Measurements from ENCODE around the gene CNTN5.
"Not testable (repeated sequence)": the region's sequence is repeated elsewhere in the genome, so short reads cannot be mapped to it uniquely, and the experiment has no call there.

CNTN5 gene

DNA sequence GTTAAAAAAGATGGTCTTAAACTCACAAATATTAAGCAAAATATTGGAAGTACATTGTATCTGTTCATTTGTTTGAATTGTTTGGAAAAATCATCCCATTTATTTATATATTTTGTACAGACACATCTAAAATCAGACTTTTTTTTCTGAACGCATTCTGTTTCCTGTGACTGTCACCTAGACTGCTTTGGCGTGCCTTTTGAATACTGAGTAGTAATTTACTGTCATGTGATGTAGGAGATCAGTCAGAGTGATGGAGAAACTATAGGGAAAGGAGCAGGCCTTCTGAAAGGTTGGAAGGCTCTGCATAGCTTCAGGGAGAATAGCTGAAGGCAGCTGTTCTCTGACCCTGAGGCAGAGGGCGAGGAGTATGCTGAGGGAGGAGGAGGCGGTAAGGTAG lies 1214.3 kb downstream of the CNTN5 start:
- TF ChIP-seq, protein P1, sequence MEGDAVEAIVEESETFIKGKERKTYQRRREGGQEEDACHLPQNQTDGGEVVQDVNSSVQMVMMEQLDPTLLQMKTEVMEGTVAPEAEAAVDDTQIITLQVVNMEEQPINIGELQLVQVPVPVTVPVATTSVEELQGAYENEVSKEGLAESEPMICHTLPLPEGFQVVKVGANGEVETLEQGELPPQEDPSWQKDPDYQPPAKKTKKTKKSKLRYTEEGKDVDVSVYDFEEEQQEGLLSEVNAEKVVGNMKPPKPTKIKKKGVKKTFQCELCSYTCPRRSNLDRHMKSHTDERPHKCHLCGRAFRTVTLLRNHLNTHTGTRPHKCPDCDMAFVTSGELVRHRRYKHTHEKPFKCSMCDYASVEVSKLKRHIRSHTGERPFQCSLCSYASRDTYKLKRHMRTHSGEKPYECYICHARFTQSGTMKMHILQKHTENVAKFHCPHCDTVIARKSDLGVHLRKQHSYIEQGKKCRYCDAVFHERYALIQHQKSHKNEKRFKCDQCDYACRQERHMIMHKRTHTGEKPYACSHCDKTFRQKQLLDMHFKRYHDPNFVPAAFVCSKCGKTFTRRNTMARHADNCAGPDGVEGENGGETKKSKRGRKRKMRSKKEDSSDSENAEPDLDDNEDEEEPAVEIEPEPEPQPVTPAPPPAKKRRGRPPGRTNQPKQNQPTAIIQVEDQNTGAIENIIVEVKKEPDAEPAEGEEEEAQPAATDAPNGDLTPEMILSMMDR (conservative IDR thresholded peaks at IDR 0.05; ENCODE audit: low read length), result no peak
- no peak overlapping the region for H3K4me3 ChIP-seq (ENCODE audit: low read length)
- DNase-seq (ENCODE audit: low read depth), result no peak

DNA sequence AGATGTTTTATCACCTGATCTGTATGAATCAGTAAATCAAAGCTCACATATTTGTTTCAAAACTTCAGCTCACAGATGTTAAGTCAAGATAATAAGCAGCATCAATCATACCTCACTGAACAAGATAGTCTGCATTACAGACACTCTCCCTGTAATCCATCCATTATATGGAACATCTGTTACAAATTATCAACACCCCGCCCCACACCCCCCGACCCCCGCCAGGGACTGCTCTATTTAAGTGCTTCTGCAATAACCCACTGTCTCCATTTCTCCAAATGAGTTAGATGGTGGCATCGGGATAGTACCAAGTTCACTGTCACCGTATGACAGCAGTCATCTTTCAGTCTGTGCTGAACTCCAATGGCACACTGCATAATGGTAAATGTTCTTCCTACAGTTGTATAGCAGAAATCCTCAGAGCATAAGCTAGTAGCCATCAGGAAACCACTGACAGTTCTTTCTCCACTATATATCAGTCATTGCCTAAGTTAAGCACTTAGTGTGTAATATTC lies 1219.3 kb downstream of the CNTN5 start:
- no peak overlapping the region for H3K4me3 ChIP-seq (ENCODE audit: low read length)
- TF ChIP-seq, protein P1 (conservative IDR thresholded peaks at IDR 0.05; ENCODE audit: low read length), result no peak
- no peak for DNase-seq (ENCODE audit: low read depth)

DNA sequence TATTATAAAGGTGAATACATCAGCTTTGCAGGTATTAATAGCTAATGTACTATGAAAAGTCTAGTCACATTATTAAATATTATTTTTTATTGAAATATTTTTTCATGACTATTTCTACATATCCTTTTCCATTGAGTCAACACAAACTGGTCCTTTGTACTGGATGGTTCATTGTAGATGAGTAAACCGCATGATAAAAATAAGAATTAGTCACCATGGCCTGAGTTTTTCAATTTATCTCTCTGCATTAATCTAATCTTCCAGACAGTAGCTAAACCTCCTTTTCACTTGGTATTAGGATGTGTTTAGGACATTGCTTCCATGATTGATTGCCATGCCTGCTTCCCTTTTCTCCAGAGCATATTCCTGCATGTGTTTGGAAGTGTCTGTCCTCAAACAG lies 1227.0 kb downstream of the CNTN5 start:
- TF ChIP-seq, protein P1 (conservative IDR thresholded peaks at IDR 0.05; ENCODE audit: low read length), result no peak
- no peak overlapping the region for H3K4me3 ChIP-seq (ENCODE audit: low read length)
- DNase-seq (ENCODE audit: low read depth), result no peak

DNA sequence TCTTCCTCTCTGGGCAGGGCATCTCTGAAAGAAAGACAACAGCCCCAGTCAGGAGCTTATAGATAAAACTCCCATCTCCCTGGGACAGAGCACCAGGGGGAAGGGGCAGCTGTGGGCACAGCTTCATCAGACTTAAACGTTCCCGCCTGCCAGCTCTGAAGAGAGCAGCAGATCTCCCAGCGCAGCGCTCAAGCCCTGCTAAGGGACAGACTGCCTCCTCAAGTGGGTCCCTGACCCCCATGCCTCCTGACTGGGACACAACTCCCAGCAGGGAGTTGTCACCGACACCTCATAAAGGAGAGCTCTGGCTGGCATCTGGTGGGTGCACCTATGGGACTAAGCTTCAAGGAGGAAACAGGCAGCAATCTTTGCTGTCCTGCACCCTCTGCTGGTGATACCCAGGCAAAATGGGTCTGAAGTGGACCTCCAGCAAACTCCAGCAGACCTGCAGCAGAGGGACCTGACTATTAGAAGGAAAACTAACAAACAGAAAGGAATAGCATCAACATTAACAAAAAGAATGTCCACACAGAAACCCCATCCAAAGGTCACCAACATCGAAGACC lies 1236.6 kb downstream of the CNTN5 start:
- H3K4me3 ChIP-seq (ENCODE audit: low read length); DNase-seq (ENCODE audit: low read depth): not testable (repeated sequence)

DNA sequence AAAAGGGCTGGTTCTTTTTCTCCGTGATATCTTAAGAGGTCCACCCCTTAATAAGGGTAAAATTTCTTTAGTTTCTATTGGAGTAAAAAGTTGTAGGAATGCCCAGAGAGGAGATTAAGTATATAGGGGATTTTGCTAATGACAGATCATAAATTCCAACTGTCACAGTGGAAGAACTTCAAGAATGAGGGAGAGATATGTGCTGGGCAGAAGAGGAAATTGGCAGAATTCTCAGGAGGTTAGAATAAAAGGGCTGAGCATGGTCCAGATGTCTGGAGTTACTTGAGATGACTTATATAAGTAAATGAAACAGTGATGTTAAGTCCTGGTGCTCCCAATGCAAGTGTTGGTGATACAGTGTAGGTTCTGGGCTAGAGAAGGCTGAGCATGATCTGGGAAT lies 1248.8 kb downstream of the CNTN5 start:
- no peak for DNase-seq (ENCODE audit: low read depth)
- no peak overlapping the region for H3K4me3 ChIP-seq (ENCODE audit: low read length)
- TF ChIP-seq, protein P1 (conservative IDR thresholded peaks at IDR 0.05; ENCODE audit: low read length), result no peak

DNA sequence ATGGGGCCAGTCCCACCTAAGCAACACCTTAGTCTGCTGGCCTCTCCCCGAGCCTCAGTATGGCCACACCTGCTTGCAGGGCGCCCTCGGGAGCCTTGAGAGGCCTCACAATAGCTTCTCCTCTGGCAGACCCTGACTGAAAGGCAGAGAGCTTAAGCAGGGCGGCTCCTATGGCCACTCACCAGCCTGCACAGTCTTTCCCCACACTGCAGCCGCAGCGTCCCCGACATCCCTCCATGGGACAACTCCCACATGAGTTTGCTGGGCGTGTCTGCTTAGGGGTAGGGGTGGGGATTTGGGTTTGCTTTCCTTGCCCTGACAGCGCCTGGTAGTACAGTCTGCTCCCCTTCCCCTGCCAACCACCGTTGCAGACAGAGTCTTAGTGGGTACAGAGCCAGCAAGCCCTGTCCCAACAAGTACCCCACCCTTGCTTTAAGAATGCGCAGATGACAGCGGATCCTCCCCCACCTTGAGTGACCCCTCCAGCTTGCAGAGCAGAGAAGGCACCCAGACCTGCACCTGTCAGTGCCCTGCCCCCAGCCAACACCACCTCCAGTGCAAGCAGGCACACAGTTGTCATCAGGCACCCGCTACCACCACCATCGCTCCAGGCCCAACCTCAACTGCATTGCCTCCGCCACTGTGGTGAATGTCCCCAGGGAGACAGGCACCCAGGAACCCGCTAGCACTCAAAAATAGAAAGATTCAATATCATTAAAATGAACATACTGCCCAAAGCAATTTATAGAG lies 1252.5 kb downstream of the CNTN5 start:
- no peak overlapping the region for H3K4me3 ChIP-seq (ENCODE audit: low read length)
- TF ChIP-seq, protein P1 (conservative IDR thresholded peaks at IDR 0.05; ENCODE audit: low read length), result no peak
- no peak for DNase-seq (ENCODE audit: low read depth)

DNA sequence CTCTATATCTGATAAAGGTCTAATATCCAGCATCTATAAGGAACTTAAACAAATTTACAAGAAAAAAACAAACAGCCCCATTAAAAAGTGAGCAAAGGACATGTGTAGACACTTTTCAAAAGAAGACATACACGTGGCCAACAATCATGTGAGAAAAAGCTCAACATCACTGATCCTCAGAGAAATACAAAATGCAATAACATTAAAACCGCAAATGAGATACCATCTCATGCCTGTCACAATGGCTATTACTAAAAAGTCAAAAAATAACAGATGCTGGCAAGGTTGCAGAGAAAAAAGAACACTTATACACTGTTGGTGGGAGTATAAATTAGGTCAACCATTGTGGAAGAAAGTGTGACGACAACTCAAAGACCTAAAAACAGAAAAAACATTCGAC lies 1253.7 kb downstream of the CNTN5 start:
- not testable (repeated sequence) for H3K4me3 ChIP-seq (ENCODE audit: low read length); DNase-seq (ENCODE audit: low read depth)

DNA sequence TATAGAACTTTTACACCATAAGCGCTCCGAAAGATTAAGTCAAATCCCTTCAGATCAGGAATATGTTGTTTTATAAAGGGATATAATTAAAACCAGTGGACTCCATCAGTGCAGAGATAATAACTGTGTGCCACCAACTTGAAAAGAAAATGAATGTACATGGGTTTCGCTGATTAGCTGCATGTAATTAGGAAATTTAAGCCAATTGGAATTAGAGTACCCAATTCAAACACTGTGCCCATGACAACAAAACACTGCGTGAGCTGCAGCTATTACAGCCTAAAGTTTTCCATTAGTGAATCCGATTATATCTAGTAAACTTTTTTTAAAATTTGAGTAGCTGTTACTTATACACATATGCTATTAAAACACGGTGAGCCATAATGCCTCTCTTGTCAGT lies 1274.0 kb downstream of the CNTN5 start:
- TF ChIP-seq, protein P1 (conservative IDR thresholded peaks at IDR 0.05; ENCODE audit: low read length), result no peak
- no peak overlapping the region for H3K4me3 ChIP-seq (ENCODE audit: low read length)
- no peak for DNase-seq (ENCODE audit: low read depth)

Measured in AG10803 (cell line).